Measurements from ENCODE around the gene CSNK2A3. TPM values are rescaled to one million over a fixed set of nuclear protein-coding genes. Genes with fewer than 3 reads are reported as not detected.

Gene CSNK2A3
- total and polyA plus RNA-seq, 2 experiments from 2014 or later: 0.91 to 4.1 TPM

- TF ChIP-seq CTCF (conservative IDR thresholded peaks at IDR 0.05; ENCODE audit: low read depth in 2 of 2): no peak
Observed at GRCh38 chr11:11347592-11347991, 5.5 kb downstream of the CSNK2A3 start (continued).

- no peak for TF ChIP-seq CTCF (conservative IDR thresholded peaks at IDR 0.05; ENCODE audit: low read depth in 2 of 2)
- Mint-ChIP-seq H3K9me3 (no peaks in the 10 kb centered on the region; the same call in 2 of the 3 replicates), H3K4me3 (no peak overlapping the region), H3K36me3 (ENCODE audit: low read depth) (no peaks in the 10 kb centered on the region), H3K27me3 (ENCODE audit: insufficient read depth, low read depth, poor library complexity) (peaks cover 4% of the 10 kb centered on the region), H3K27ac (no peak overlapping the region), H3K4me1 (peaks cover 3% of the 10 kb centered on the region; the same call in 1 of the 3 replicates)
- Histone ChIP-seq H3K36me3 (ENCODE audit: insufficient read depth) (no peaks in the 10 kb centered on the region), H3K4me2 (no peak overlapping the region), H4K20me1 (replicated peaks; ENCODE audit: insufficient read depth) (no peaks in the 10 kb centered on the region), H3K9me2 (ENCODE audit: insufficient read depth) (no peaks in the 10 kb centered on the region), H3F3A (replicated peaks; ENCODE audit: low read depth) (no peaks in the 10 kb centered on the region), H2AFZ (no peak overlapping the region), H3K27ac (ENCODE audit: low read depth) (no peak overlapping the region), H3K4me3 (no peak overlapping the region), H3K79me2 (replicated peaks; ENCODE audit: insufficient read depth) (no peaks in the 10 kb centered on the region), H3K27me3 (ENCODE audit: insufficient read depth) (no peaks in the 10 kb centered on the region), H3K4me1 (ENCODE audit: insufficient read depth) (no peaks in the 10 kb centered on the region)
- ATAC-seq: no peak
- DNase-seq (ENCODE audit: low spot score): no peak
Observed at GRCh38 chr11:11346303-11346702, 6.7 kb downstream of the CSNK2A3 start.

GRCh38 chr11:11345099-11345498, 8.0 kb downstream of the CSNK2A3 start:
- Histone ChIP-seq H3K4me3 (no peak overlapping the region), H3K4me2 (no peak overlapping the region), H3K27ac (ENCODE audit: low read depth) (no peak overlapping the region), H3K79me2 (replicated peaks; ENCODE audit: insufficient read depth) (no peaks in the 10 kb centered on the region), H3K4me1 (ENCODE audit: insufficient read depth) (no peaks in the 10 kb centered on the region), H3K36me3 (ENCODE audit: insufficient read depth) (no peaks in the 10 kb centered on the region), H3K9me2 (ENCODE audit: insufficient read depth) (no peaks in the 10 kb centered on the region), H2AFZ (no peak overlapping the region), H3K27me3 (ENCODE audit: insufficient read depth) (no peaks in the 10 kb centered on the region), H3F3A (replicated peaks; ENCODE audit: low read depth) (no peaks in the 10 kb centered on the region), H4K20me1 (replicated peaks; ENCODE audit: insufficient read depth) (no peaks in the 10 kb centered on the region)
- H3K36me3 Mint-ChIP-seq (ENCODE audit: low read depth): no peaks in the 10 kb centered on the region
- no peaks in the 10 kb centered on the region; the same call in 2 of the 3 replicates for H3K9me3 Mint-ChIP-seq
- H3K4me3 Mint-ChIP-seq: no peak overlapping the region
- H3K27me3 Mint-ChIP-seq (ENCODE audit: insufficient read depth, low read depth, poor library complexity): peaks cover 4% of the 10 kb centered on the region
- H3K27ac Mint-ChIP-seq: no peak overlapping the region
- ATAC-seq: no peak
- no peak for DNase-seq (ENCODE audit: low spot score)
- no peak for TF ChIP-seq NANOG (IDR thresholded peaks at IDR 0.05; ENCODE audit: borderline replicate concordance)
- TF ChIP-seq ZNF331 (CRISPR knock-in tag; IDR thresholded peaks at IDR 0.05; ENCODE audit: low read depth): no peak
- no peak for TF ChIP-seq CTCF (conservative IDR thresholded peaks at IDR 0.05; ENCODE audit: low read depth in 2 of 2)
- TF ChIP-seq EZH2 (IDR thresholded peaks at IDR 0.05; ENCODE audit: low read depth, unreplicated experiment): no peak
- TF ChIP-seq EZH2phosphoT487 (IDR thresholded peaks at IDR 0.05; ENCODE audit: unreplicated experiment): no peak
- TF ChIP-seq JUNB (IDR thresholded peaks at IDR 0.05; ENCODE audit: unreplicated experiment): no peak
- H3K4me1 Mint-ChIP-seq: peaks cover under 1% of the 10 kb centered on the region; the same call in 1 of the 3 replicates

All from GM23338 (cell line).